Neuronal stem cell (in vitro differentiated cells): ENCODE results near the gene CARD14.

Source experiments
- DNase-seq: peaks from one replicate; pipeline ENCODE4 v3.0.0-alpha.2; 2013; ENCODE audit warnings: low spot score
- H2AFZ ChIP-seq: one replicate; pipeline ENCODE4 v1.6.1; 2013; ENCODE audit warnings: mild to moderate bottlenecking, low read length, inconsistent platforms
- H2AK5ac ChIP-seq: 2 replicates; pipeline ENCODE4 v1.6.1; 2013; ENCODE audit warnings: low read depth, mild to moderate bottlenecking, inconsistent platforms, low read length, moderate library complexity, mixed read lengths
- H2BK120ac ChIP-seq: 2 replicates; pipeline ENCODE4 v1.6.1; 2013; ENCODE audit warnings: low read depth, mild to moderate bottlenecking, inconsistent platforms, low read length, moderate library complexity, mixed read lengths
- H2BK12ac ChIP-seq: one replicate; pipeline ENCODE4 v1.6.1; 2013; ENCODE audit warnings: low read length, inconsistent platforms
- H2BK15ac ChIP-seq: 2 replicates; pipeline ENCODE4 v1.6.1; 2013; ENCODE audit warnings: mild to moderate bottlenecking, low read length, inconsistent platforms, mixed read lengths
- H2BK5ac ChIP-seq: one replicate; pipeline ENCODE4 v1.6.1; 2013; ENCODE audit warnings: inconsistent platforms, mild to moderate bottlenecking, low read length, moderate library complexity
- H3K14ac ChIP-seq: one replicate; pipeline ENCODE4 v1.6.1; 2013; ENCODE audit warnings: low read length, inconsistent platforms
- H3K18ac ChIP-seq: 2 replicates; pipeline ENCODE4 v1.6.1; 2013; ENCODE audit warnings: low read length, inconsistent platforms
- H3K23ac ChIP-seq: 2 replicates; pipeline ENCODE4 v1.6.1; 2013; ENCODE audit warnings: low read depth, mild to moderate bottlenecking, mixed read lengths, low read length, inconsistent platforms; ENCODE audit not compliant: poor library complexity
- H3K27ac ChIP-seq: replicated peaks from 3 replicates; pipeline ENCODE4 v1.5.1; 2013; ENCODE audit warnings: low read length, inconsistent platforms
- H3K27me3 ChIP-seq, 3 experiments: 2 replicates each; pipeline ENCODE4 v1.6.1; 2013; ENCODE audit warnings: low read length in 3 of 3, mild to moderate bottlenecking in 2 of 3, inconsistent platforms in 1 of 3, low read depth in 1 of 3, mixed read lengths in 1 of 3, moderate library complexity in 1 of 3; ENCODE audit not compliant: control insufficient read depth in 3 of 3, insufficient read depth in 3 of 3
- H3K36me3 ChIP-seq, 2 donors: replicated peaks in 1 of 2; 2 replicates each; pipeline ENCODE4 v1.6.1; 2013; ENCODE audit warnings: low read length in 2 of 2; ENCODE audit not compliant: control insufficient read depth in 2 of 2, insufficient read depth in 2 of 2
- H3K4ac ChIP-seq: 2 replicates; pipeline ENCODE4 v1.6.1; 2013; ENCODE audit warnings: inconsistent platforms, mild to moderate bottlenecking, low read length, moderate library complexity
- H3K4me1 ChIP-seq, 2 donors: 1 replicate in 1 of 2; 2 replicates in 1 of 2; pipeline ENCODE4 v1.6.1; 2013; ENCODE audit warnings: low read length in 2 of 2, low read depth in 1 of 2; ENCODE audit not compliant: control insufficient read depth in 2 of 2, insufficient read depth in 1 of 2
- H3K4me2 ChIP-seq: one replicate; pipeline ENCODE4 v1.6.1; 2013; ENCODE audit warnings: mild to moderate bottlenecking, low read length, inconsistent platforms; ENCODE audit not compliant: insufficient read depth, poor library complexity, severe bottlenecking
- H3K4me3 ChIP-seq, 2 donors: 2 replicates each; pipeline ENCODE4 v1.5.1; 2013; ENCODE audit warnings: low read length in 2 of 2, mild to moderate bottlenecking in 2 of 2, inconsistent platforms in 1 of 2, moderate library complexity in 1 of 2
- H3K79me1 ChIP-seq: one replicate; pipeline ENCODE4 v1.6.1; 2013; ENCODE audit warnings: low read depth, mild to moderate bottlenecking, inconsistent platforms, low read length, moderate library complexity
- H3K9ac ChIP-seq: one replicate; pipeline ENCODE4 v1.6.1; 2013; ENCODE audit warnings: mild to moderate bottlenecking, low read depth, low read length, inconsistent platforms; ENCODE audit not compliant: poor library complexity
- H3K9me3 ChIP-seq, 2 donors: replicated peaks in 1 of 2; 2 replicates each; pipeline versions ENCODE3 to v1.6.1; 2013; ENCODE audit warnings: low read length in 2 of 2, mild to moderate bottlenecking in 2 of 2, inconsistent platforms in 1 of 2, low read depth in 1 of 2, mixed read lengths in 1 of 2, moderate library complexity in 1 of 2; ENCODE audit not compliant: control insufficient read depth in 2 of 2, insufficient read depth in 1 of 2
- H4K8ac ChIP-seq: one replicate; pipeline ENCODE4 v1.6.1; 2013; ENCODE audit warnings: low read depth, mild to moderate bottlenecking, inconsistent platforms, low read length, moderate library complexity
- H4K91ac ChIP-seq: one replicate; pipeline ENCODE4 v1.6.1; 2013; ENCODE audit warnings: low read length, low read depth, mild to moderate bottlenecking, inconsistent platforms; ENCODE audit not compliant: poor library complexity
- WGBS, 2 donors: extraction: QIAGEN DNeasy Blood & Tissue Kit; methylation state at CpG; one replicate each; pipeline ENCODE4 v1.1.7; 2013; ENCODE audit warnings: missing lambda C conversion rate in 2 of 2, mixed read lengths in 1 of 2; ENCODE audit not compliant: insufficient read length in 2 of 2, insufficient replicate concordance in 1 of 2; ENCODE audit errors: extremely low coverage in 2 of 2; 5-methylcytosine and 5-hydroxymethylcytosine counted together

Gene CARD14

DNA sequence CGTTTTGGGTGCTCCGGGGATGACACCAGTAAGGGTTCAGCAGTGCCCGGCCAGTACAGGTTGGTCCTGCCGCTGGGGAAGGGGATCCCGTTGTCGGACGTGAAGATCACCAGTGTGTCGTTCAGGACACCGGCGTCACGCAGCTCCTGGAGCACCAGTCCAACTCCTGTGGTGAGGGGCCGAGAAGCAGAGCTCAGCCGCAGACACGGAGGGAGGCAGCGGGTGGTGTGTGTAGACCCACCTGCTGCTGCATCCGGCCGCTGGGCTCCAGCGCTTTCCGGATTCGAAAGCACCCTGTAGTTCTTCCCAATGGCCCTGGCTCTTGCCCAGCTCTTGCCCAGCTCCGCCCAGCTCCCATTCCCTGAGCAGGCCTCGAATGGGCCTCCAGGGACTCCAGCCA lies 42.3 kb downstream of the CARD14 start:
- no peak overlapping the region for H2AK5ac ChIP-seq
- no peaks in the 10 kb centered on the region for H3K27me3 ChIP-seq

DNA sequence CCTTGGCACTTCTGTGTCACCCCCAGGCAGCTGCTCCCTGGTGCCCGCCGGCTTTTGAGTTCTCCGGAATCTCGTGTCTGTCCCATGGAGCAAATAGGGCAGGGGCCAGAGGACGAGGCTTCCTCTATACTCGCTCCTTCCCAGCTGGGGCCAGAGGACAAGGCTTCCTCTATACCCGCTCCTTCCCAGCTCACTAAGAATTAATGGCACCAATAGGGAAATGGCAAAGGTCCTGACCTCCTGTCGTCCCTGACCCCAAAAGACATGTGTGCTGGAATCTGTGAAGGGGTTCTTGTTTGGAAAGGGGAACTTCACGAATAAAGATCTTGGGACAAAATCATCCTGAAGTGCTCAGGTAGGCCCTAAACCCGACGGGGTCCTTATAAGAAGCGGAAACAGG lies 42.7 kb downstream of the CARD14 start:
- Histone ChIP-seq H3K79me1 (peaks cover 7% of the 10 kb centered on the region), H2BK15ac (no peak overlapping the region), H3K9me3 (no peaks in the 10 kb centered on the region), H4K8ac (no peak overlapping the region), H3K4me2 (no peak overlapping the region), H4K91ac (no peak overlapping the region), H2AK5ac (no peak overlapping the region), H3K14ac (no peak overlapping the region), H3K9ac (no peak overlapping the region), H2BK5ac (no peak overlapping the region), H3K4me1 (no peaks in the 10 kb centered on the region), H2BK12ac (no peak overlapping the region), H3K23ac (no peak overlapping the region), H3K18ac (no peak overlapping the region), H3K4ac (no peak overlapping the region), H3K27me3 (no peaks in the 10 kb centered on the region), H2BK120ac (no peak overlapping the region), H3K4me3 (no peak overlapping the region), H2AFZ (no peak overlapping the region), H3K36me3 (peaks cover 23 to 65% of the 10 kb centered on the region in 2 donors), H3K27ac (no peak overlapping the region)
- WGBS, 2 donors, result no CpG with 5 or more reads among the region's 12 CpGs
- no peak for DNase-seq

More for the DNA sequence above, 42.3 kb downstream of the CARD14 start:
- DNase-seq, result no peak
- no peak overlapping the region for H3K14ac ChIP-seq
- H2BK15ac ChIP-seq, result no peak overlapping the region
- no peak overlapping the region for H3K27ac ChIP-seq
- peaks cover 21 to 61% of the 10 kb centered on the region in 2 donors for H3K36me3 ChIP-seq
- H4K91ac ChIP-seq, result no peak overlapping the region
- H3K4ac ChIP-seq, result no peak overlapping the region
- WGBS, 2 donors, result no CpG with 5 or more reads among the region's 22 CpGs
- no peak overlapping the region for H3K4me2 ChIP-seq
- H3K4me3 ChIP-seq, result no peak overlapping the region
- H3K9ac ChIP-seq, result no peak overlapping the region
- no peak overlapping the region for H3K18ac ChIP-seq
- H2BK5ac ChIP-seq, result no peak overlapping the region
- no peaks in the 10 kb centered on the region for H3K9me3 ChIP-seq
- no peaks in the 10 kb centered on the region for H3K4me1 ChIP-seq
- H2AFZ ChIP-seq, result no peak overlapping the region
- no peak overlapping the region for H2BK12ac ChIP-seq
- no peak overlapping the region for H4K8ac ChIP-seq
- H2BK120ac ChIP-seq, result no peak overlapping the region
- H3K79me1 ChIP-seq, result peaks cover 7% of the 10 kb centered on the region
- H3K23ac ChIP-seq, result no peak overlapping the region

DNA sequence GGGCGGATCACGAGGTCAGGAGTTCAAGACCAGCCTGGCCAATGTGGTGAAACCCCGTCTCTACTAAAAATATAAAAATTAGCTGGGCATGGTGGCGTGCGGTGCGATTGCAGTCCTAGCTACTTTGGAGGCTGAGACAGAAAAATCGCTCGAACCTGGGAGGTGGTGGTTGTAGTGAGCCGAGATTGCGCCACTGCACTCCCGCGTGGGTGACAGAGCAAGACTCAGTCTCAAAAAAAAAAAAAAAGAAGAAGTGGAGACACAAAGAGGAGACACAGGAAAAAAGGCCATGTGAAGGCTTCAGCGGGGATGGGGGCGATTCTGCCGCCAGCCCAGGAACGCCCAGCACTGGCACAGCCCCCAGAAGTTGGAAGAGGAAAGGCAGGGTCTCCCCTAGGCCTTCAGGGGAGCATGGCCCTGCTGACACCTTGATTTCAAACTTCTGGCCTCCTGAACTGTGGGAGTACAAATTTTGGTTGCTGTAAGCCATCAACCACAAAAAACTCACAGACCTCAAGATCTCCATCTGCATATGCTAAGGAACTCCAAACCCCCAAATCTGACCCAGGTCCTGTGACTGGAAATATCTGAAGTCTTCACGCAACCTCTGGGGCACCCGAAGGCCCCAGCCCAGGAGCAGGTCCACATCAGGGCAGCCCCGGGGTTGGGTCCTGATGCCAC lies 43.3 kb downstream of the CARD14 start:
- Histone ChIP-seq H3K4me2 (no peak overlapping the region), H2AFZ (no peak overlapping the region), H3K9me3 (no peaks in the 10 kb centered on the region), H3K4me1 (no peaks in the 10 kb centered on the region), H3K9ac (no peak overlapping the region), H3K14ac (no peak overlapping the region), H3K27ac (no peak overlapping the region), H2BK12ac (no peak overlapping the region), H2BK15ac (no peak overlapping the region), H3K4me3 (no peak overlapping the region), H3K36me3 (peaks cover 23 to 67% of the 10 kb centered on the region in 2 donors), H2BK120ac (no peak overlapping the region), H3K27me3 (no peaks in the 10 kb centered on the region), H2AK5ac (no peak overlapping the region), H3K4ac (no peak overlapping the region), H4K8ac (no peak overlapping the region), H3K18ac (no peak overlapping the region), H2BK5ac (no peak overlapping the region), H3K23ac (no peak overlapping the region), H3K79me1 (peaks cover 7% of the 10 kb centered on the region), H4K91ac (no peak overlapping the region)
- WGBS, 2 donors, result no CpG with 5 or more reads among the region's 19 CpGs
- DNase-seq, result no peak

- Histone ChIP-seq H3K4me1 (no peaks in the 10 kb centered on the region), H3K4ac (no peak overlapping the region), H2AK5ac (no peak overlapping the region), H3K36me3 (peaks cover 23 to 64% of the 10 kb centered on the region in 2 donors), H3K14ac (no peak overlapping the region), H3K27ac (no peak overlapping the region), H3K27me3 (no peaks in the 10 kb centered on the region), H2BK120ac (no peak overlapping the region), H2BK15ac (no peak overlapping the region), H2AFZ (no peak overlapping the region), H3K4me2 (no peak overlapping the region), H4K8ac (no peak overlapping the region), H3K9ac (no peak overlapping the region), H3K79me1 (peaks cover 7% of the 10 kb centered on the region), H3K23ac (no peak overlapping the region), H3K18ac (no peak overlapping the region), H3K4me3 (no peak overlapping the region), H3K9me3 (no peaks in the 10 kb centered on the region), H2BK12ac (no peak overlapping the region), H2BK5ac (no peak overlapping the region), H4K91ac (no peak overlapping the region)
- WGBS, 2 donors, result no CpG with 5 or more reads among the region's 17 CpGs
- DNase-seq, result no peak
Measured at GRCh38 chr17:80213643-80213975, 43.8 kb downstream of the CARD14 start.
